HepG2 (cell line): Measurements from ENCODE around the gene NET1.

Source experiments
- CC2D1A ChIP-seq: sonication (generic); formaldehyde crosslinking; IDR thresholded peaks from 2 replicates; pipeline ENCODE4 v1.8.1; 2023; ENCODE audit warnings: mild to moderate bottlenecking, missing genetic modification reagents
- CTCF ChIP-seq: sonication (generic); formaldehyde crosslinking; IDR thresholded peaks from 2 replicates; pipeline ENCODE4 v1.5.0; 2020; ENCODE audit warnings: mild to moderate bottlenecking, missing genetic modification reagents, moderate library complexity
- IKZF1 ChIP-seq: fragments of 450-650 bp; IDR thresholded peaks from 2 replicates; pipeline ENCODE4 v1.7.1; 2016
- POLR2A ChIP-seq, 2 experiments: IDR thresholded peaks; 2 replicates each; pipeline ENCODE4 v1.6.1; 2011; ENCODE audit warnings: low read depth in 2 of 2, low read length in 2 of 2, mild to moderate bottlenecking in 1 of 2, moderate library complexity in 1 of 2; ENCODE audit not compliant: insufficient read depth in 1 of 2
- RAD21 ChIP-seq: fragments of 450-650 bp; formaldehyde crosslinking; IDR thresholded peaks from 2 replicates; pipeline ENCODE4 v1.5.0; 2020; ENCODE audit warnings: mild to moderate bottlenecking
- SIN3A ChIP-seq: IDR thresholded peaks from 2 replicates; pipeline ENCODE4 v1.6.1; 2011; ENCODE audit warnings: low read depth, mild to moderate bottlenecking, control low read depth, low read length, borderline replicate concordance
- ZNF224 ChIP-seq: sonication (generic); formaldehyde crosslinking; IDR thresholded peaks from 2 replicates; pipeline ENCODE4 v1.5.0; 2020; ENCODE audit warnings: mild to moderate bottlenecking, missing genetic modification reagents
- ZNF383 ChIP-seq: sonication (generic); formaldehyde crosslinking; IDR thresholded peaks from 2 replicates; pipeline ENCODE4 v1.4.0; 2020; ENCODE audit warnings: missing genetic modification reagents, mild to moderate bottlenecking, borderline replicate concordance
- ZSCAN31 ChIP-seq: sonication (generic); formaldehyde crosslinking; IDR thresholded peaks from 2 replicates; pipeline ENCODE4 v1.5.0; 2020; ENCODE audit warnings: low read depth, mild to moderate bottlenecking, missing genetic modification reagents

- TF ChIP-seq POLR2A (IDR thresholded peaks at IDR 0.05; ENCODE audit: insufficient read depth in 1 of 2, low read depth in 2 of 2, low read length in 2 of 2) (no peak), ZSCAN31 (CRISPR knock-in tag) (no peak), RAD21 (CRISPR knock-in tag) (no peak), ZNF224 (CRISPR knock-in tag) (no peak), IKZF1 (no peak), SIN3A (no peak), CC2D1A (CRISPR knock-in tag) (no peak), ZNF383 (CRISPR knock-in tag) (no peak), CTCF (CRISPR knock-in tag) (no peak)
Measured at GRCh38 chr10:5443429-5443828, 31.1 kb downstream of the NET1 start.
